Measurements from ENCODE around the gene HK1.
"Not testable (repeated sequence)": the region's sequence is repeated elsewhere in the genome, so short reads cannot be mapped to it uniquely, and the experiment has no call there.

The HK1 gene

GRCh38 chr10:69242852-69243212 is 35.5 kb upstream of the HK1 start:
- Histone ChIP-seq H3K27ac (peak overlapping the region in 1 of 2 donors; percentile 18), H3K4me3 (no peak overlapping the region)
- TF ChIP-seq CTCF (IDR thresholded peaks at IDR 0.05) = no peak
- no peak for DNase-seq (ENCODE audit: low spot score)

DNA sequence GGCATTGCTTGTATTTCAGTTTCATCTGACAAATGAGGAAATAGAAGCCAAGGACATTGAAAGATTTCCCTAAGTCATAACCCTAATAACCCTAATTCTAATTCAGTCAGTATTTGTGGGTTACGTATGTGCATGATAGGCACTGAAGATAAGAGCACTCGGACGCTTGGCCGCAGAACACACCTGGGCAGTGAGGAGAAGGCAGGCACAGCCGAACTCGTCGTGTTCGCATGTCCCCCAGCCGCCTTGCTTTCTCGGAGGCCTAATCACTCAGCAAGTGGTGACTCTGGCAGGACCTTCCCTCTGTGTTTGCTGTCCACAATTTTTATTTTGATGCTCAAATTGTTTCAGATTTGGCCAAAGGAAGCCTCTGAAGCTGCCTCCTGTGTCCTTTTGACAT is 34.5 kb upstream of the HK1 start:
- Histone ChIP-seq H3K4me3 (no peak overlapping the region), H3K27ac (no peak overlapping the region)
- DNase-seq (ENCODE audit: low spot score) = no peak
- no peak for TF ChIP-seq CTCF (IDR thresholded peaks at IDR 0.05)

GRCh38 chr10:69246036-69246435 is 32.3 kb upstream of the HK1 start:
- no peak for TF ChIP-seq CTCF (IDR thresholded peaks at IDR 0.05)
- H3K27ac ChIP-seq = no peak overlapping the region
- DNase-seq (ENCODE audit: low spot score) = no peak
- H3K4me3 ChIP-seq = no peak overlapping the region

- TF ChIP-seq CTCF (IDR thresholded peaks at IDR 0.05) = no peak
- H3K27ac ChIP-seq = no peak overlapping the region
- H3K4me3 ChIP-seq = no peak overlapping the region
- no peak for DNase-seq (ENCODE audit: low spot score)
Observed at GRCh38 chr10:69246581-69247312, 31.5 kb upstream of the HK1 start.

DNA sequence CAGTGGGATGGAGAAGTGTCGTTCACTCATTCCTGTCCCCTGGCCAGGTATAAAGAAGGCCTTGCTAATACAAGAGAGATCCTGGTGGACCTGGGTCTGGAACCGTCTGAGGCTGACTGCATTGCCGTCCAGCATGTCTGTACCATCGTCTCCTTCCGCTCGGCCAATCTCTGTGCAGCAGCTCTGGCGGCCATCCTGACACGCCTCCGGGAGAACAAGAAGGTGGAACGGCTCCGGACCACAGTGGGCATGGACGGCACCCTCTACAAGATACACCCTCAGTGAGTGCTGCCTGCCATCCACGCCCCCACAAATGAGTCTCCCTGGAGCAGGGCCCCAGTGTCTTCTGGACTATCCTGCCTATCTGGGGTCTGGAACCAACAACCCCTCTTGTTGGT is 31.0 kb upstream of the HK1 start:
- DNase-seq (ENCODE audit: low spot score) = no peak
- no peak overlapping the region for H3K4me3 ChIP-seq
- no peak overlapping the region for H3K27ac ChIP-seq
- TF ChIP-seq CTCF (IDR thresholded peaks at IDR 0.05) = no peak

DNA sequence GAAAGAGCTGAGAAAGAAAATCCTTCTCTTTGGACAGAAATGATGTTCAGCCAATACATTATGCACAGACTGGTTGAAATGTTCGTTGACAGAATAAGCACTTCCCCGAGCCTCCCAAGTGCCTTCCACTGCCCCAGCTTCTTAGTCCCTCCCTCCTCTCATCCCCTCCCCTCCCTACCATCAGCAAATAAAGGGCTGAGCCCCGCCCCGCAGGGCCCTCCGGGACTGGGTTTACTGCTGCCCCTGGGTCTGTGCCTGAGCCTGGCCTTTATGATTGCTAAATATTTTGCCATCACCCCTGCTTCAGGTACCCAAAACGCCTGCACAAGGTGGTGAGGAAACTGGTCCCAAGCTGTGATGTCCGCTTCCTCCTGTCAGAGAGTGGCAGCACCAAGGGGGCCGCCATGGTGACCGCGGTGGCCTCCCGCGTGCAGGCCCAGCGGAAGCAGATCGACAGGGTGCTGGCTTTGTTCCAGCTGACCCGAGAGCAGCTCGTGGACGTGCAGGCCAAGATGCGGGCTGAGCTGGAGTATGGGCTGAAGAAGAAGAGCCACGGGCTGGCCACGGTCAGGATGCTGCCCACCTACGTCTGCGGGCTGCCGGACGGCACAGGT is 30.1 kb upstream of the HK1 start:
- H3K4me3 ChIP-seq = no peak overlapping the region
- TF ChIP-seq CTCF (IDR thresholded peaks at IDR 0.05) = no peak

GRCh38 chr10:69250041-69250440 is 28.3 kb upstream of the HK1 start:
- Histone ChIP-seq H3K4me3 (no peak overlapping the region), H3K27ac (no peak overlapping the region)
- no peak for DNase-seq (ENCODE audit: low spot score)
- no peak for TF ChIP-seq CTCF (IDR thresholded peaks at IDR 0.05)

More for the DNA sequence above, 30.1 kb upstream of the HK1 start:
- DNase-seq (ENCODE audit: low spot score) = peak; percentile 47
- no peak overlapping the region for H3K27ac ChIP-seq

DNA sequence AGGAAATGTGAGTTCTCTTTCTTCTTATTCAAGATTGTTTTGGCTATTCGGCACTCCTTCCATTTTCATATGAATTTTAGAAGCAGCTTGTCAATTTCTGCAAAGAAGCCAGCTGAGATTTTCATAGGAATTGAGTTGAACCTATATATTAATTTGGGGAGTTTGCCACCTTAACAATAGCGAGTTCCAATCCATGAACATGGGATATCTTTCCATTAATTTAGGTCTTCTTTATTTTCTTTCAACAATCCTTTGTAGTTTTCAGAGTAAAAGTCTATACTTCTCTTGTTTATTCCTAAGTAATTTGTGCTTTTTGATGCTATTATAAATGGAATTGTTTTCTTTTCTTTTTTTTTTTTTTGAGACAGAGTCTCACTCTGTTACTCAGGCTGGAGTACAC is 26.9 kb upstream of the HK1 start:
- not testable (repeated sequence) for DNase-seq (ENCODE audit: low spot score); H3K27ac ChIP-seq; H3K4me3 ChIP-seq

All from coronary artery (tissue), 2 donors.